Astrocyte (in vitro differentiated cells and primary cell): Measurements from ENCODE around the gene USP25. TPM values are rescaled to one million over a fixed set of nuclear protein-coding genes. Genes with fewer than 3 reads are reported as not detected.

Source experiments
- DNase-seq: peaks from one replicate; pipeline ENCODE4 v3.0.0-alpha.2; 2010; ENCODE audit warnings: low read depth
- FAIRE-seq: peaks from 2 replicates; lab custom pipeline; 2011; peaks lifted over from hg19 to GRCh38; lab: Jason Lieb, UNC
- H2AFZ ChIP-seq: 2 replicates; pipeline ENCODE4 v1.6.0; 2012; ENCODE audit warnings: low read depth, low read length, inconsistent platforms
- H3K27ac ChIP-seq: 2 replicates; pipeline ENCODE4 v1.5.1; 2011; ENCODE audit warnings: low read depth, low read length, inconsistent platforms
- H3K27me3 ChIP-seq: 2 replicates; pipeline ENCODE4 v1.6.0; 2011; ENCODE audit warnings: low read length, inconsistent platforms; ENCODE audit not compliant: insufficient read depth
- H3K36me3 ChIP-seq: 2 replicates; pipeline ENCODE4 v1.5.1; 2011; ENCODE audit warnings: low read length, inconsistent platforms; ENCODE audit not compliant: insufficient read depth
- H3K4me1 ChIP-seq: 2 replicates; pipeline ENCODE4 v1.5.1; 2011; ENCODE audit warnings: low read length, inconsistent platforms; ENCODE audit not compliant: insufficient read depth
- H3K4me2 ChIP-seq: 2 replicates; pipeline ENCODE4 v1.6.0; 2012; ENCODE audit warnings: low read length, inconsistent platforms
- H3K4me3 ChIP-seq: 2 replicates; pipeline ENCODE4 v1.5.1; 2011; ENCODE audit warnings: low read depth, mild to moderate bottlenecking, low read length, inconsistent platforms; ENCODE audit not compliant: insufficient read depth
- H3K79me2 ChIP-seq: 2 replicates; pipeline ENCODE4 v1.6.0; 2012; ENCODE audit warnings: mild to moderate bottlenecking, low read length, inconsistent platforms; ENCODE audit not compliant: insufficient read depth
- H3K9ac ChIP-seq: 2 replicates; pipeline ENCODE4 v1.6.0; 2012; ENCODE audit warnings: mild to moderate bottlenecking, low read length, inconsistent platforms
- H3K9me3 ChIP-seq: 2 replicates; pipeline ENCODE4 v1.5.1; 2012; ENCODE audit warnings: low read depth, mild to moderate bottlenecking, low read length, inconsistent platforms; ENCODE audit not compliant: insufficient read depth
- H4K20me1 ChIP-seq: 2 replicates; pipeline ENCODE4 v1.6.0; 2012; ENCODE audit warnings: low read length, inconsistent platforms; ENCODE audit not compliant: insufficient read depth
- H3K27ac Mint-ChIP-seq: one replicate; pipeline ENCODE4 v1.8.0; 2021; ENCODE audit warnings: mild to moderate bottlenecking, mixed read lengths; ENCODE audit not compliant: unreplicated experiment
- H3K27me3 Mint-ChIP-seq: one replicate; pipeline ENCODE4 v1.8.0; 2021; ENCODE audit warnings: low read depth, mixed read lengths; ENCODE audit not compliant: unreplicated experiment
- H3K36me3 Mint-ChIP-seq: one replicate; pipeline ENCODE4 v1.8.0; 2021; ENCODE audit warnings: low read depth, mixed read lengths; ENCODE audit not compliant: unreplicated experiment
- H3K4me1 Mint-ChIP-seq: one replicate; pipeline ENCODE4 v1.8.0; 2021; ENCODE audit warnings: low read depth, mixed read lengths; ENCODE audit not compliant: unreplicated experiment
- H3K4me3 Mint-ChIP-seq: one replicate; pipeline ENCODE4 v1.8.0; 2021; ENCODE audit warnings: mild to moderate bottlenecking, moderate library complexity, mixed read lengths; ENCODE audit not compliant: unreplicated experiment
- H3K9me3 Mint-ChIP-seq: one replicate; pipeline ENCODE4 v1.8.0; 2021; ENCODE audit warnings: mild to moderate bottlenecking, mixed read lengths; ENCODE audit not compliant: unreplicated experiment
- CTCF ChIP-seq: IDR thresholded peaks from 2 replicates; pipeline ENCODE4 v1.5.1; 2011; ENCODE audit warnings: low read depth, mild to moderate bottlenecking, inconsistent platforms, low read length, moderate library complexity; ENCODE audit not compliant: insufficient read depth
- EZH2 ChIP-seq: IDR thresholded peaks from 2 replicates; pipeline ENCODE4 v1.6.1; 2012; ENCODE audit warnings: mild to moderate bottlenecking, low read length, inconsistent platforms; ENCODE audit not compliant: insufficient read depth
- total RNA-seq: library from RNA; stranded (reverse); gene quantifications from 2 replicates; pipeline ENCODE4 v1.2.1, GENCODE V29; 2021

Gene USP25
- total RNA-seq, 1 donor from 2014 or later = 49.5 TPM

GRCh38 chr21:15848634-15849560 lies 119.1 kb downstream of the USP25 start:
- Histone ChIP-seq H3K4me1 (peaks cover 28% of the 10 kb centered on the region), H3K27ac (peak overlapping the region; percentile 64), H3K36me3 (no peaks in the 10 kb centered on the region), H2AFZ (no peak overlapping the region), H3K4me3 (no peak overlapping the region), H3K9me3 (no peaks in the 10 kb centered on the region), H4K20me1 (no peaks in the 10 kb centered on the region), H3K79me2 (no peaks in the 10 kb centered on the region), H3K9ac (peak overlapping the region; percentile 36), H3K27me3 (no peaks in the 10 kb centered on the region), H3K4me2 (peak overlapping the region; percentile 61)
- Mint-ChIP-seq H3K36me3 (no peaks in the 10 kb centered on the region), H3K27me3 (no peaks in the 10 kb centered on the region), H3K4me3 (no peak overlapping the region), H3K4me1 (peaks cover 3% of the 10 kb centered on the region), H3K27ac (no peak overlapping the region), H3K9me3 (no peaks in the 10 kb centered on the region)
- TF ChIP-seq EZH2 (no peak), CTCF (no peak)
- DNase-seq (peak; percentile 72), FAIRE-seq (no peak)

GRCh38 chr21:15849927-15850326 lies 120.1 kb downstream of the USP25 start:
- peaks cover 3% of the 10 kb centered on the region for H3K4me1 Mint-ChIP-seq
- H3K36me3 ChIP-seq = no peaks in the 10 kb centered on the region
- no peaks in the 10 kb centered on the region for H3K79me2 ChIP-seq
- H3K36me3 Mint-ChIP-seq = peaks cover 4% of the 10 kb centered on the region
- peaks cover 28% of the 10 kb centered on the region for H3K4me1 ChIP-seq
- no peak overlapping the region for H3K4me3 ChIP-seq
- DNase-seq (no peak), FAIRE-seq (no peak)
- H4K20me1 ChIP-seq = no peaks in the 10 kb centered on the region
- H2AFZ ChIP-seq = no peak overlapping the region
- H3K9me3 Mint-ChIP-seq = no peaks in the 10 kb centered on the region
- no peak overlapping the region for H3K27ac Mint-ChIP-seq
- no peak overlapping the region for H3K9ac ChIP-seq
- no peak overlapping the region for H3K4me3 Mint-ChIP-seq
- no peak overlapping the region for H3K27ac ChIP-seq
- H3K4me2 ChIP-seq = no peak overlapping the region
- H3K27me3 Mint-ChIP-seq = no peaks in the 10 kb centered on the region
- no peaks in the 10 kb centered on the region for H3K27me3 ChIP-seq
- TF ChIP-seq CTCF (no peak), EZH2 (no peak)
- no peaks in the 10 kb centered on the region for H3K9me3 ChIP-seq

- Histone ChIP-seq H3K9ac (no peak overlapping the region), H3K9me3 (no peaks in the 10 kb centered on the region), H4K20me1 (no peaks in the 10 kb centered on the region), H3K27me3 (no peaks in the 10 kb centered on the region), H3K4me2 (peak overlapping the region; percentile 14), H3K27ac (no peak overlapping the region), H3K79me2 (no peaks in the 10 kb centered on the region), H3K4me3 (no peak overlapping the region), H3K36me3 (peaks cover 3% of the 10 kb centered on the region), H3K4me1 (peaks cover 28% of the 10 kb centered on the region), H2AFZ (no peak overlapping the region)
- no peak for TF ChIP-seq CTCF
- no peak for TF ChIP-seq EZH2
- peaks cover 7% of the 10 kb centered on the region for H3K36me3 Mint-ChIP-seq
- no peaks in the 10 kb centered on the region for H3K9me3 Mint-ChIP-seq
- H3K27ac Mint-ChIP-seq = peak overlapping the region; percentile 72
- H3K27me3 Mint-ChIP-seq = no peaks in the 10 kb centered on the region
- no peak overlapping the region for H3K4me3 Mint-ChIP-seq
- FAIRE-seq (no peak), DNase-seq (peak; percentile 76)
- H3K4me1 Mint-ChIP-seq = peaks cover 3% of the 10 kb centered on the region
Measured at GRCh38 chr21:15850645-15851044, 120.9 kb downstream of the USP25 start.
